Activated naive CD8-positive, alpha-beta T cell (primary cell): ENCODE measurements around the gene NANOS1.

Experiments used
- H3K27ac Mint-ChIP-seq: one replicate; pipeline ENCODE4 v1.8.0; 2021; ENCODE audit warnings: mixed read lengths
- H3K27me3 Mint-ChIP-seq: one replicate; pipeline ENCODE4 v1.8.0; 2021; ENCODE audit warnings: mixed read lengths
- H3K36me3 Mint-ChIP-seq: one replicate; pipeline ENCODE4 v1.8.0; 2021; ENCODE audit warnings: mixed read lengths
- H3K4me1 Mint-ChIP-seq: one replicate; pipeline ENCODE4 v1.8.0; 2021; ENCODE audit warnings: low read depth, mixed read lengths
- H3K4me3 Mint-ChIP-seq: one replicate; pipeline ENCODE4 v1.8.0; 2021; ENCODE audit warnings: mild to moderate bottlenecking, mixed read lengths
- H3K9me3 Mint-ChIP-seq: one replicate; pipeline ENCODE4 v1.8.0; 2021; ENCODE audit warnings: low read depth, mixed read lengths

The NANOS1 gene

GRCh38 chr10:119061926-119062325 is 32.4 kb downstream of the NANOS1 start:
- Mint-ChIP-seq H3K9me3 (no peaks in the 10 kb centered on the region), H3K27me3 (no peaks in the 10 kb centered on the region), H3K36me3 (peaks cover 21% of the 10 kb centered on the region), H3K27ac (no peak overlapping the region), H3K4me3 (no peak overlapping the region), H3K4me1 (peaks cover 21% of the 10 kb centered on the region)

DNA sequence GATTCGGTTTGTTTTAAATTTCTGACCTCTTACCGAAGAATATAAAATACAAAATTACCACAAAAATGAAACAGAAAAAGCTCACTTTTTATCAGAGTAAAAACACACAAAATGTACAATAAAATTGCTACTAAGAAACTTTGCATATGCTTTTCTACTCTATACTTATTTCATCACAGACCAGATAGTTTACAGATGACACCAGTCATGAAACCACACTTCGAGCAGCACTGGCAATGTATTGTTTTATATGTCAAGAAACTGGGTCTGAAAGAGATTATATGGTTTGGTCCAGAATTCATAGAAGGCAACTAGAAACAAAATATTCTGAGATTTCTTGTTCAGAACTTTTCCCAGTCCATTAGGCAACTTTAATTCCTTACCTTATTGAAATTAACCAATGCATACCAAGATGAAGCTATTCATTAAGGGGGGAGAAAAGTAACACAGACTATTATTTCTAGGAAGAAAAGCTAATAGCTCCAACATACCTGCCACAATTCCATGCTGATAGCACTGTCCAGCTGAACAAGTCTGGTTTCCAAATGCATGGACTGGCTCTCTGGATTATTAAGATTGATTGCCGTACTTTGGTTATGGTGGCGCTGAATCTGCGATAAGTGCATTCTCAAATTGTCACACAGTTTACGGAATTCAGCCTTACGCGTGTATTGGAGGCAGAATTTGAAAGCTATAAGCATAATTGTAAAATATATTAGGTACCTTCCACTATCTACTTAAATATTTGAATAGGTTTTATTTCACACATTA is 41.1 kb downstream of the NANOS1 start:
- H3K27me3 Mint-ChIP-seq, result no peaks in the 10 kb centered on the region
- peaks cover 9% of the 10 kb centered on the region for H3K36me3 Mint-ChIP-seq
- H3K4me1 Mint-ChIP-seq, result peaks cover 30% of the 10 kb centered on the region
- H3K4me3 Mint-ChIP-seq, result no peak overlapping the region
- no peaks in the 10 kb centered on the region for H3K9me3 Mint-ChIP-seq
- H3K27ac Mint-ChIP-seq, result peak overlapping the region; percentile 34

GRCh38 chr10:119073584-119073983 is 44.1 kb downstream of the NANOS1 start:
- H3K27me3 Mint-ChIP-seq, result no peaks in the 10 kb centered on the region
- H3K9me3 Mint-ChIP-seq, result no peaks in the 10 kb centered on the region
- H3K4me3 Mint-ChIP-seq, result peak overlapping the region; percentile 31
- peaks cover 44% of the 10 kb centered on the region for H3K4me1 Mint-ChIP-seq
- peaks cover 9% of the 10 kb centered on the region for H3K36me3 Mint-ChIP-seq
- peak overlapping the region; percentile 58 for H3K27ac Mint-ChIP-seq

DNA sequence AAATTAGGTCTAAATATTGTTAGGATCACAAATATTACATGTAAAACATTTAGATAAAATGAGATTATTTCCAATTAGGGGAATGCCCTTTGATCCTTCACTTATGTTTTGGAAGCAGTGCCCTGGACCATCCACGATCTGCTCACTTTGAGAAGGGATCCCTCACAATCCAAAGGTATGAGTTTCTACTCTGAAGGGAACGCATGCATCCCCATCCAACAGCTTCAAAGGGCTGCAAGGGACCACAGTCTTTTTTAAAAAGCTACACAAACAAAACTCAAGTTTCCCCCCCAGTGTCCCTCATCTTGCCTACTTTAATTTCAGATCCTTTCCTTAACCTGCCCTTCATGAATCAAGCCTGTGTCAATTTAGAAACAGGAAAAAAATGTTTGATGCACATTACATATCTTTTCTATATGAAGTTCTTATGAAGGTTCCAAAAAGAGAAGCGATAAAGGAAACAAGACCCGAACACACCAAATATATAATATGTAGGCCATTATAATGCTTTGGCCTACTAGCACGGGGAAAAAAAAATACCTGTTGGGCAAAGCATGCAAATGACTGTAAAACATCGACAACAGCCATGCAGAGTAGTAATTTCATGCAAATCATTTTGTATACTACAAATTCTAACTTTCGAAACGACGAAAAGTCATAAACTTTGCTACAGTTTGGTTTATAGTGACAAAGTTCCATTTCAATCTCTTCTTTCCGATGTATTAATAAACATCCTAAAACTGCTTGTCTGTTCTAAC is 49.1 kb downstream of the NANOS1 start:
- H3K36me3 Mint-ChIP-seq, result peaks cover 6% of the 10 kb centered on the region
- H3K9me3 Mint-ChIP-seq, result no peaks in the 10 kb centered on the region
- H3K27me3 Mint-ChIP-seq, result no peaks in the 10 kb centered on the region
- peak overlapping the region; percentile 93 for H3K27ac Mint-ChIP-seq
- H3K4me3 Mint-ChIP-seq, result peak overlapping the region; percentile 95
- peaks cover 44% of the 10 kb centered on the region for H3K4me1 Mint-ChIP-seq

- H3K36me3 Mint-ChIP-seq, result peaks cover 6% of the 10 kb centered on the region
- peak overlapping the region; percentile 95 for H3K4me3 Mint-ChIP-seq
- H3K27ac Mint-ChIP-seq, result peak overlapping the region; percentile 93
- no peaks in the 10 kb centered on the region for H3K27me3 Mint-ChIP-seq
- H3K9me3 Mint-ChIP-seq, result no peaks in the 10 kb centered on the region
- peaks cover 38% of the 10 kb centered on the region for H3K4me1 Mint-ChIP-seq
Observed at GRCh38 chr10:119079599-119080520, 50.3 kb downstream of the NANOS1 start.

DNA sequence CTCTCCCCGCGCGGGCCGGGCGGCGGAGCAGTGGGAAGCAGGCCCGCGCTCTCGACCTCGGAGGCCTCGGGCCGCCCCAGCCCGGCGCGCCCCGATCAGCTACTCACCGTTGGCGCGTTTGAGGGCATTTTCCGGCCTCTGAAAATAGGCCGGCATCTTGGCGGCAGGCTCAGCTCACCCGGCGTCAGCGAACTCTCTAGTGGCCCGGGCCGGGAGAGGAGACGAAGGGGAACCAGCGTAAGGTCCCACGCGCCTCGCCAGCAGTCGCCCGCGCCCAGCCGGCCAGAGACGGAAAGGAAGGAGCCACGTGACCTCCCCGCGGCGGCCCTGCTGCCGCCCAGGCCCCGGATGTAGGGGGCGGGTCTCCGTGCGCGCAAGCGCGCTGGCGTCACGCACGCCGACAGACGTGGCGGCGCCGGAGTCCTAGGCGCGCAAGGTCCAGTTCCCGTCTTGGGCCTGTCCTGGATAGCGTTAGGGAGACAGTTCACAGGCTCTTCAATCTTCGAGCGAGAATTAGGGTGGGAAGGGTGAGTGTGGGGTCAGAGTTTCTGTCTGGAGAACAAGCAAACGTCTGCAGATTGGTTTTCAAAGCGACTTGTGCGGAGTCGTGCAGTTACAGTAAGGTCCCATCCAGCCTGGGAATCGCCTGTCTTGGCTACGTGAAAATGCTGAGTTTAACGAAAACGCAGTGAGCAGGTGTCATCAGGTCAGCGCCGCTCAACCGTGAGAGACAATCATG is 51.2 kb downstream of the NANOS1 start, which contains the start of gene EIF3A:
Gene EIF3A, minus strand, starts transcription at position 297 of the 739 bp plus-strand sequence. Its CDS starts 141 bp downstream, at position 156.
- Mint-ChIP-seq H3K4me3 (peak within 1 kb of the TSS; percentile 95), H3K36me3 (peaks cover 6% of the 10 kb centered on the region), H3K27me3 (no peaks in the 10 kb centered on the region), H3K9me3 (no peaks in the 10 kb centered on the region), H3K4me1 (peaks cover 33% of the 10 kb centered on the region), H3K27ac (peak within 1 kb of the TSS; percentile 93)
